ENCODE measurements around the gene RELCH.
"Not testable (repeated sequence)": the region's sequence is repeated elsewhere in the genome, so short reads cannot be mapped to it uniquely, and the experiment has no call there.

The RELCH gene

GRCh38 chr18:62186774-62187542 lies at the start of gene RELCH, which contains the start of gene PIGN:
RELCH (plus strand) TSS chr18:62187255; CDS start chr18:62187506, 251 bp downstream.
PIGN (minus strand) TSS chr18:62187056; CDS start chr18:62161353, 25,703 bp downstream.
- DNase-seq = peak; percentile 99

- DNase-seq = no peak
These were observed 48.4 kb upstream of the RELCH start for GRCh38 chr18:62138461-62139235.

GRCh38 chr18:62140259-62140658 lies 46.8 kb upstream of the RELCH start:
- no peak for DNase-seq

GRCh38 chr18:62144338-62144737 lies 42.7 kb upstream of the RELCH start:
- no peak for DNase-seq

- DNase-seq = no peak
These were observed 35.8 kb upstream of the RELCH start for GRCh38 chr18:62151068-62151771.

- no peak for DNase-seq
These were observed 34.2 kb upstream of the RELCH start for GRCh38 chr18:62152844-62153243.

GRCh38 chr18:62157843-62158242 lies 29.2 kb upstream of the RELCH start:
- no peak for DNase-seq

GRCh38 chr18:62164310-62164709 lies 22.7 kb upstream of the RELCH start:
- DNase-seq = no peak

GRCh38 chr18:62164855-62165487 lies 22.1 kb upstream of the RELCH start:
- DNase-seq = no peak

- no peak for DNase-seq
These were observed 21.5 kb upstream of the RELCH start for GRCh38 chr18:62165583-62165982.

GRCh38 chr18:62166524-62166923 lies 20.5 kb upstream of the RELCH start:
- not testable (repeated sequence) for DNase-seq

GRCh38 chr18:62170857-62171256 lies 16.2 kb upstream of the RELCH start:
- DNase-seq = no peak

- DNase-seq = no peak
These were observed 14.8 kb upstream of the RELCH start for GRCh38 chr18:62172298-62172697.

GRCh38 chr18:62175521-62175920 lies 11.5 kb upstream of the RELCH start:
- no peak for DNase-seq

- DNase-seq = no peak
These were observed 9.8 kb upstream of the RELCH start for GRCh38 chr18:62177271-62177670.

GRCh38 chr18:62179213-62179612 lies 7.8 kb upstream of the RELCH start:
- no peak for DNase-seq

GRCh38 chr18:62182220-62182619 lies 4.8 kb upstream of the RELCH start:
- no peak for DNase-seq

GRCh38 chr18:62183578-62184195 lies 3.4 kb upstream of the RELCH start:
- peak; percentile 58 for DNase-seq

- DNase-seq = peak; percentile 49
These were observed 619 bp upstream of the RELCH start for GRCh38 chr18:62186499-62186773.

- no peak for DNase-seq
These were observed 772 bp downstream of the RELCH start for GRCh38 chr18:62187543-62188510.

GRCh38 chr18:62189208-62189607 lies 2.2 kb downstream of the RELCH start:
- DNase-seq = no peak

- no peak for DNase-seq
These were observed 9.0 kb downstream of the RELCH start for GRCh38 chr18:62196079-62196478.

All from NCI-H1436 (cell line).